NOMO-1 treated with DMSO at 0.1 percent for 48 hours (cell line): Measurements from ENCODE around the gene PRSS1.
"Not testable (repeated sequence)": the region's sequence is repeated elsewhere in the genome, so short reads cannot be mapped to it uniquely, and the experiment has no call there.

Experiments
- DNase-seq: peaks from one replicate; lab custom pipeline; 2025; ENCODE audit not compliant: unreplicated experiment; lab: John Stamatoyannopoulos, UW

The PRSS1 gene

DNA sequence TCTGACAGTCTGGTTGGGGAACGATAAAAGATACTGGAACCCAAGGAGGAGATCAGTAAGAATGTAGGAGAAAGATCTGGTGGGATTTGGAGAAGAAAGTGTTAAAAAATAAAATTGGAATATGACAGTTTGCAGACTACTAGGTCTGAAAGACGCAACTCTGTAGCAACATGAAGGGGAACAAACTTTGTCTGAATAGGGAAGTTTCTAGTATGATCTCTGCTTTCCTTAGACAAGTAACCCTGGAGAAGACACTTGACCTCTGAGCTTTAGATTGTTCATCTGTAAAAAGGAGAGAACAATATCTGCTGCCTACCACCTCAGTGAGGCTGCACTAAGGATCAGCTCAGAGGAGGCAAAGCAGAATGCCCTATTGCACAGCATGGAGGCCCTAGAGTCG, 3.0 kb upstream of the PRSS1 start:
- DNase-seq = peak; percentile 0

GRCh38 chr7:142748410-142748809, 862 bp upstream of the PRSS1 start:
- not testable (repeated sequence) for DNase-seq

GRCh38 chr7:142750321-142750938, 1.2 kb downstream of the PRSS1 start:
- DNase-seq = no peak

DNA sequence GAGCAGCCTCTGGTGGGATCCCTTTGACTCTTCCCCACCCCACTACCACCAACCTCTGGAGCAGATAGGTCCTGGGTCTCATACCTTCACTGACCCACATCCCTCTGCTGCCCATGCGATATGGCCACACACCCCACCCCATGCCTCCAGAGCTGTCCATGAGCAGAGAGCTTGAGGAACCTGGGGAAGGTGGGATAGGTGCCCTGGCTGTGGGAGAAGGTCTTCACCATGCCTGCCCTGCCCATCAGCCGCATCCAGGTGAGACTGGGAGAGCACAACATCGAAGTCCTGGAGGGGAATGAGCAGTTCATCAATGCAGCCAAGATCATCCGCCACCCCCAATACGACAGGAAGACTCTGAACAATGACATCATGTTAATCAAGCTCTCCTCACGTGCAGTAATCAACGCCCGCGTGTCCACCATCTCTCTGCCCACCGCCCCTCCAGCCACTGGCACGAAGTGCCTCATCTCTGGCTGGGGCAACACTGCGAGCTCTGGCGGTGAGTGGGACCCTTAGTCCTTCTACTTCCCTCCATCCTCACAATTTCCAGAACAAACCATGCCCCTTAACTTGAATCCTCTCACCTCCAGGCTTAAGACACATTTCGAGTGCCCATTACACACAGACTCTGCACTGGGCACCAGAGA, 2.4 kb downstream of the PRSS1 start:
- not testable (repeated sequence) for DNase-seq

GRCh38 chr7:142752376-142753225, 3.3 kb downstream of the PRSS1 start:
- no peak for DNase-seq

DNA sequence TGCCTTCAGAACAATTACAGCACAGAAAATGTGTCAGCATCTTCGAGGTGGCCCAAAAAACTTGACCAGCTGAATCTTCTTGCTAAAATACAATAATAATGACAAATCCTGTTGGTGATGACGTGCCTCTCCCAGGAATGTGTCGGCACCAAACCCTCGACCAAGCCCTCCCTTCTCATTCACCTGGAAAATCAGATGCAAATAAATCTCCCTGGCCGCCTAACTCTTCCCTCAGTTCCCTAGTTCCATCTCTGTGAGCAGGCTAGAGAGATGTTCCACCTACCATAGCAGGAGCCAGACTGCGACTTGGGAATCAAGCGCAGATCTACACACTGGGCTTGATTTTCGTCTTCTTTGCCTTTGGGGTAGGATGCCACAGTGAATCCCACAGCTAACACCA, 4.1 kb downstream of the PRSS1 start:
- DNase-seq = no peak

DNA sequence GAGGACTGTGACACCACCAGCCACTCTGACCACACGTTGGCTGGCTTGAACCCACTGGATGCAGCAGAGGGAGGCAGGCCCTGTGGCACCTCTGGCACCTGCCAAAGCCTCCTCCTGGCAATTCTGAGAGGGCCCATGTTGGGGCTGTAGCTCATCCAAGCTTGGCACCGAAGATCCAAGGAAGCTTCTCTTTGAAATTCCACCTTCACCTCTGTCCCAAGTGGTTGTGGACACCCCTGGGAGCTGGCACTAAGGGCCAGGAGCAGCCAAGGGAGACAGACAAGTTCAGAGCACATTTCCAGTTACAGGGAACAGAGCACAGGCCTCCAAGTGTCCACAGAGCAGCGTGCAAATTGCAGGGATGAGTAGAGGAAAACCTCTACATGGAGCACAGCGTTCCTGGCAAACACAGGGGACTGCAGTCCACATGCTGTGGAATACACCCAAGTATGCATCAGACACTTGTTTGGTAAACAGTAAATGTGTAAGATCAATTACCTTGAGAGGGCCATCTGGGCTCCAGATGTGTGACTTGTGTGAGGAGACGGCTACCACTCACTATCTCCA, 4.7 kb downstream of the PRSS1 start:
- DNase-seq = not testable (repeated sequence)

DNA sequence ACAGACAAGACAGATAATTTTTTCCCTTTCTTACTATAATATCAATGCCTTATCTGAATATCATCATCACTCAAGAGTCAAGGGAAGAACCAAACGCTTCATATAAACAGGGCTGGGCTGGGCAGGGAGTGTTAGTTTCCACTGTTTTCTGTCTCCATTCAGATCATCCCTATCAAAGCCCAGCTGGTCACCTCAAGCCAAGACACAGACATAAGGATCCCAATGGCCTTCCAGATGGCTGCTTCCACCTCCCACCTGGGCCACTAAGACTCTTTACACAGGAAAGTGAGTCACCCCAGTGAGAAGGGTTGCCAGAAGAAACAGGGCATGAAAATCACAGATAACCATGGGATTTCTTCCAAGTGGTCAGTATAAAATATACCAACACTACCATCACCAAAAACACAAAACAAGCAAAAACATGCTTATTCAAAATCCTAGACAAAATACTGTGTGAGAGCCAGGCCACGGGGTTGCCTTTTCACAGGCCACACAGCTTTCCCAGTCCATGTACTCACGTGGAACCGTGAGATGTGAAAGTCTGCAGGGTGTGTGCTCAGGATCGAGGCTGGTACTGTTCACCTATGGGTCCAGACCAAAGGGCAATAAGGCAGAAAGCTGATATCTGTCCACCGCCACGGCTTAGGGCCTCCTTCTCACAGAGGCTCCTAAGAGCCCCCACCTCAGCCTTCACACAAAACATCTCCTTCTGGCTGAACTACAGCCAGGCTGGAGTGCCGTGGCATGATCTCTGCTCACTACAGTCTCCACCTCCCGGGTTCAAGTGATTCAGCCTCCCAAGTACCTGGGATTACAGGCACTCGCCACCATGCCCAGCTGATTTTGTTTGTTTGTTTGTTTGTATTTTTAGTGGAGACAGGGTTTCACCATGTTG, 5.7 kb downstream of the PRSS1 start:
- no peak for DNase-seq

DNA sequence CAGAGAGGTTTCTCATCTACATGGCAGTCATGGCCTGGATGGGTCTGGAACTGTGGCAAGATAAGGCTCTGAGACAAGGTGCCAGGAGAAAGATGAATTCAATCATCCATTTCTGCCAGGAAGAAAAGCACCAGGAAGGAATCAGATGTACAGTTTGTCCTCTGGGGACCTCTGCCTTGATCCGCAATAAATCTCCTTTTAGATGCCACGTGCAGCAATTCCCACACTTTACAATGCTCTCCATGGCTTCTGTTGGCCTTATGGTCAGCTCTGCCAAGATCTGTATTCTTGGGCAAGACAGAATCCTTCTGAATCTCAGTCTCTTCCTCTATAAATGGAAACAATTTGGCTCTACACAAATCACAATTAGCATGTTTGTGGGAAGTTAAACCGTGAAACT, 9.0 kb downstream of the PRSS1 start:
- DNase-seq = not testable (repeated sequence)

- DNase-seq = no peak
Observed at GRCh38 chr7:142759433-142759832, 10.2 kb downstream of the PRSS1 start.

DNA sequence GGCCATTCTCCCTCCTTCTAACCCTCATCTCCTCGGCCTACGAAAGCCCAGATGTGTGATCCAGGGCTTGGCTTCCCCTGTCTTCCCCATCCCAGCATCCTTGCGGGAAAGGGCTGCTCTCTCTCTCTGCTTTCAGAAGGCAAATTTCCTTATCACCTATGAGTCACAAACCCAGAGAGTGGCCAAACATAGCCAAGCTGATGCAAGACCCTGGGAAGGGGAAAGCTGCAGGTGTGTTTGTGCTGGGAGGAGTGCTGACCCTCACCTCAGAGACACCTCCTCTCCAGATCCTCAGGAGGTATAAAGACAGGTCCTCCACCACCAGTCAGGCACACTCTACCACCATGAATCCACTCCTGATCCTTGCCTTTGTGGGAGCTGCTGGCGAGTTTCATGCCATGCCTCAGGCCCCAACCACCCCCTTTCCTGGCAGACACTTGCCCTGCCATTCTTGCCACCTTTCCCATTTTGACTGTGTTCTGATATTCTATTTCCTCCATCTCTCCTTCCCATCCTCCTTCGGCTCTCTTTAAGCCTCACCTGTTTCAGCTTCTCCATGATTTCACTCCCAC, 10.9 kb downstream of the PRSS1 start:
- no peak for DNase-seq

DNA sequence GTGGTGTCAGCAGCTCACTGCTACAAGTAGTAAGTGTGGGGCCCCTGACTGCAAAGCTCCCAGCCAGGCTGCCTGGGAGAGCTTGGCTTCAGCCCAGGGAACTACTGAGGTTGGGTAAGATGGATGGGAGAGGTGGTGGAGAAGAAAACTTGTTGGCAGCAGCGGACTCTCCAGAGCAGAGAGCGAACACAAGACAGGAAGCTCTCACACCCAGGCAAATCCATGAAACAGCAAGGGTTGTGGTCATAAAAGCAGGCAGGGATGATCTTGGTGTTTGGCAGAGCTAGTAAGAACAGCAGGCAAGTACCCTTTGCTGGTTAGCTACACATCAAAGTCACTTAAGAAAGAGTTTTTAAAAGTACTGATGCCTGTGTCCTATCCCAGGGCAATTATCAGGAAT, 12.3 kb downstream of the PRSS1 start:
- DNase-seq = not testable (repeated sequence)

GRCh38 chr7:142762104-142762503, 12.8 kb downstream of the PRSS1 start:
- no peak for DNase-seq

DNA sequence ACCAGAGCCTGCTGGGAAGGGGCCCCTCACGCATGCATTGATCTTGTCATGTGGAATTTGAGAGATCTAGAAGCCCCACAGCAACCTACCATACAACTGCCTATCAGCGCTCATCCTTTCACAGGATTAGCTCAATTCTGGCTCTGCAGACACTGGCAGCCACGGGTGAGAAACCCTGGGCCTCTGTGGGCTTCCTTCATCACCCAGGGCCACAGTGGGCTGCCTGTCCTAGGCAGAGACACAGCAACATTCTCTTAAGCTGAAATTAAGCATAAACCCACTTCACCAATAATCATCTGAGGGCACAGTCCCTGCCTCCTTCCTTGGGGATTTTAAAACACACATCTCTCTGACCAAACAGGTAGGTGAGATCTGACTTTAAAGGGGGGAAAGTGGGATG, 18.2 kb downstream of the PRSS1 start:
- no peak for DNase-seq

GRCh38 chr7:142767861-142768260, 18.6 kb downstream of the PRSS1 start:
- DNase-seq = no peak

GRCh38 chr7:142768885-142769284, 19.6 kb downstream of the PRSS1 start:
- DNase-seq = not testable (repeated sequence)

GRCh38 chr7:142770661-142771352, 21.5 kb downstream of the PRSS1 start, which contains the start of gene PRSS2:
Gene PRSS2, plus strand, starts transcription at chr7:142770970. Its CDS starts 13 bp downstream, at chr7:142770983.
- no peak for DNase-seq

GRCh38 chr7:142771353-142771723, 22.1 kb downstream of the PRSS1 start:
- DNase-seq = no peak

DNA sequence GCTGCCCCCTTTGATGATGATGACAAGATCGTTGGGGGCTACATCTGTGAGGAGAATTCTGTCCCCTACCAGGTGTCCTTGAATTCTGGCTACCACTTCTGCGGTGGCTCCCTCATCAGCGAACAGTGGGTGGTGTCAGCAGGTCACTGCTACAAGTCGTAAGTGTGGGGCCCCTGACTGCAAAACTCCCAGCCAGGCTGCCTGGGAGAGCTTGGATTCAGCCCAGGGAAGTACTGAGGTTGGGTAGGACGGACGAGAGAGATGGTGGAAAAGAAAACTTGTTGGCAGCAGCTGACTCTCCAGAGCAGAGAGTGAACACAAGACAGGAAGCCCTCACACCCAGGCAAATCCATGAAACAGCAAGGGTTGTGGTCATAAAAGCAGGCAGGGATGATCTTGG, 22.8 kb downstream of the PRSS1 start:
- no peak for DNase-seq

DNA sequence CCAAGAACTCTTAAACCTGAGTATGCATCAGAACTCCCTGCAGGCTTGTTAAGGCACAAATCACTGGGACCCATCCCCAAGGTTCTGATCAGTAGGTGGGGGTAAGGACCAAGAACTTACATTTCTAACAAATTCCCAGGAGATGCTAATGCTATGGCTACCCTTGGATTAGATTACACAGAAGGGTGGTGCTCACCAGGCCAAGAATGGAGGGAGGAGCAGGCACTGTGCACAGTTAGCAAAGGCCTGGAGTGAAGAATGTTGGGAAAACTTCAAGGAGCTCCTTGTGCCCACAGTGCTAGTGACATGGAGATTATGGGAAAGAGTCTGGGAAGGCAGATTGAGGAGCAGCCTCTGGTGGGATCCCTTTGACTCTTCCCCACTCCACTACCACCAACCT, 23.4 kb downstream of the PRSS1 start:
- DNase-seq = no peak
